Activated B cell treated with CpG ODN at 0.5 μM for 24 hours (primary cell): ENCODE results near the gene UQCC2. TPM values are rescaled to one million over a fixed set of nuclear protein-coding genes. Genes with fewer than 3 reads are reported as not detected.

ENCODE experiments used
- ATAC-seq: fragments of 200-7000 bp; cut with Tn5 transposase; one replicate; pipeline ENCODE4 v1.10.0; 2021; ENCODE audit warnings: low read depth, mild to moderate bottlenecking, moderate library complexity
- CTCF ChIA-PET: fragments of 350-600 bp; sonication (Branson Sonifier 250); formaldehyde crosslinking; loops from one replicate; lab custom pipeline; 2021; ENCODE audit warnings: antibody characterized with exemption; lab: Charles Lee
- POLR2A ChIA-PET: fragments of 350-600 bp; sonication (Branson Sonifier 250); formaldehyde crosslinking; loops from one replicate; lab custom pipeline; 2021; ENCODE audit warnings: antibody characterized with exemption; lab: Charles Lee
- DNase-seq: peaks from one replicate; pipeline ENCODE4 v3.0.0; 2022
- H3K27ac Mint-ChIP-seq: one replicate; pipeline ENCODE4 v1.8.0; 2020; ENCODE audit warnings: mixed read lengths
- H3K27me3 Mint-ChIP-seq: one replicate; pipeline ENCODE4 v1.8.0; 2021; ENCODE audit warnings: mixed read lengths
- H3K36me3 Mint-ChIP-seq: one replicate; pipeline ENCODE4 v1.8.0; 2021; ENCODE audit warnings: low read depth, mixed read lengths
- H3K4me1 Mint-ChIP-seq: one replicate; pipeline ENCODE4 v1.8.0; 2021; ENCODE audit warnings: mixed read lengths
- H3K4me3 Mint-ChIP-seq: one replicate; pipeline ENCODE4 v1.8.0; 2020; ENCODE audit warnings: mild to moderate bottlenecking, mixed read lengths
- H3K9me3 Mint-ChIP-seq: one replicate; pipeline ENCODE4 v1.8.0; 2020; ENCODE audit warnings: mixed read lengths
- CTCF ChIP-seq: fragments of 200-600 bp; IDR thresholded peaks from one replicate; pipeline ENCODE4 v1.8.0; 2022; ENCODE audit warnings: antibody characterized with exemption, mild to moderate bottlenecking
- intact Hi-C: fragments of 100-400 bp; cut with micrococcal nuclease; formaldehyde crosslinking; loops from one replicate; pipeline ENCODE4 v1.15.1; 2024
- total RNA-seq: library from RNA; stranded (reverse); gene quantifications from 2 replicates; pipeline ENCODE4 v1.2.3, GENCODE V29; 2022

The UQCC2 gene
- 26.2 and 37.5 TPM in 2 replicates for total RNA-seq

DNA sequence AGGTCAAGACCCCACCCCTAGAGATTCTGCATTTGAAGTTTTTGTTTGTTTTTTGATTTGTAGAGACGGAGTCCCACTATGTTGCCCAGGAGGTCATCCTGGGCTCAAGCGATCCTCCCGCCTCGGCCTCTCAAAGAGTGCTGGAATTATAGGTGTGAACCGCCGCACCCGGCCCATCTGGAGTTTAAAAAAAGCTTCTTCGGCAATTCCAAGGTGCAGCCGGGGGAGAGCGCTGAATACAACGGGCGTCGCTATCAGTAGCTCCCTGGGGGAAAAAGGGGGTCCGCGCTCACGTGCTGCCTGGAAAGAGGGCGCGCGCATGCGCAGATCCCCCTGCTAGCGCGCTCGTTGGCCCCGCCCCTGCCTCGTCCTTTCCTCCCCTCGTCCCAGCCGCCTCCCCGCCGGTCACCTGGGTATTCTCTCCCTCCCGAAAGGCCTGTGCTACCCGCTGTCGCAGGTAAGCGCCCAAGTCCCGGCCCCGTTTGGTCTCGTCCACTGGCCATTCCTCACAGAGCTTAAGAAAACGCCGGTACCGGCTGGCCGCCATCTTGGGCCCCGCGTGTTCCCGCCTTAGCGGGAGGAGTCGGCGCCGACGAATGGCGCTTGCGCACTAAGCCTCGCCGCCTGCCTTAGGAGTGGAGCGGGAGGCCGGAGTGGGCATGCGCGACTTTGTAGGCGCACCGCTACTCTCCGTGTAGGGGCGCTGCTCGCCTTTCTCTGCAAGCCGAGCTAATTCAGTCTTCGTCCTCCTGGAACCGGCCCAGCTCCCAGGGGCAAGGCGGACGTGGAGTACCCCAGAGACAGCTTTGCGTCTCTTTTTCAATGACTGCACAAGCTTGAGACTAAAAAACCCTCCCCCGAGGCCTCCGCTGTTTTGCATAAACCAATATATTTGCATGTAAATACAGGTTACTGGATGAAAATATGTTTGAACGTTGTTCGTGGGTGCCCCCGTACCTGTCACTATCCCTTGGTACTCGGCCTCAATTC lies at the start of gene UQCC2:
Gene UQCC2 (minus strand): TSS at position 561 of the 990 bp plus-strand sequence. CDS start 14 bp downstream, at position 547.
- Mint-ChIP-seq H3K4me3 (peak within 1 kb of the TSS; percentile 98), H3K27ac (peak within 1 kb of the TSS; percentile 99), H3K9me3 (no peaks in the 10 kb centered on the region), H3K36me3 (peaks cover 33% of the 10 kb centered on the region), H3K27me3 (no peaks in the 10 kb centered on the region), H3K4me1 (peaks cover 29% of the 10 kb centered on the region)
- ChIA-PET POLR2A (interaction anchor here (0.6 to 2.6 kb wide), 35 partner anchors 9 to 1178 kb away, joined by 3 to 23 read pairs (median 4); partner anchors contain the start of genes ANKS1A, BAK1, HMGA1 and ITPR3), CTCF (interaction anchor here (0.6 to 2.4 kb wide), 16 partner anchors 10 to 703 kb away, joined by 3 to 28 read pairs (median 4); partner anchors contain the start of gene ITPR3)
- intact Hi-C loops = loop anchor here (1.0 to 5.0 kb wide), 6 partner anchors 10 to 320 kb away; partner anchors contain the start of genes ITPR3, KIFC1 and LEMD2
- TF ChIP-seq CTCF = no peak
- DNase-seq = peak; percentile 93
- ATAC-seq = peak; percentile 86

GRCh38 chr6:33759887-33760629 lies 48.6 kb upstream of the UQCC2 start:
- CTCF ChIA-PET = no interaction called here
- TF ChIP-seq CTCF = no peak
- no peaks in the 10 kb centered on the region for H3K9me3 Mint-ChIP-seq
- DNase-seq (no peak), ATAC-seq (no peak)
- no peak overlapping the region for H3K27ac Mint-ChIP-seq
- peaks cover 2% of the 10 kb centered on the region for H3K4me1 Mint-ChIP-seq
- POLR2A ChIA-PET = no interaction called here
- peaks cover 11% of the 10 kb centered on the region for H3K27me3 Mint-ChIP-seq
- intact Hi-C loops = no loop called here
- no peak overlapping the region for H3K4me3 Mint-ChIP-seq
- H3K36me3 Mint-ChIP-seq = no peaks in the 10 kb centered on the region

GRCh38 chr6:33758815-33759216 lies 47.3 kb upstream of the UQCC2 start:
- no peak for DNase-seq
- peaks cover 9% of the 10 kb centered on the region for H3K27me3 Mint-ChIP-seq
- no peak overlapping the region for H3K27ac Mint-ChIP-seq
- CTCF ChIA-PET = no interaction called here
- H3K36me3 Mint-ChIP-seq = no peaks in the 10 kb centered on the region
- POLR2A ChIA-PET = no interaction called here
- TF ChIP-seq CTCF = no peak
- no peak overlapping the region for H3K4me3 Mint-ChIP-seq
- no peak for ATAC-seq
- H3K4me1 Mint-ChIP-seq = peaks cover 7% of the 10 kb centered on the region
- no peaks in the 10 kb centered on the region for H3K9me3 Mint-ChIP-seq
- intact Hi-C loops = no loop called here

GRCh38 chr6:33757906-33758305 lies 46.4 kb upstream of the UQCC2 start:
- peaks cover 7% of the 10 kb centered on the region for H3K4me1 Mint-ChIP-seq
- ATAC-seq (no peak), DNase-seq (no peak)
- H3K4me3 Mint-ChIP-seq = no peak overlapping the region
- peaks cover 9% of the 10 kb centered on the region for H3K27me3 Mint-ChIP-seq
- no peaks in the 10 kb centered on the region for H3K36me3 Mint-ChIP-seq
- intact Hi-C loops = no loop called here
- H3K9me3 Mint-ChIP-seq = no peaks in the 10 kb centered on the region
- no peak for TF ChIP-seq CTCF
- POLR2A ChIA-PET = no interaction called here
- CTCF ChIA-PET = interaction anchor here (1.4 kb wide), 2 partner anchors 13 to 15 kb away, joined by 4 to 5 read pairs; no protein-coding TSS in a partner anchor
- no peak overlapping the region for H3K27ac Mint-ChIP-seq
